Activated CD8-positive, alpha-beta memory T cell treated with anti-CD3 and anti-CD28 coated beads, Interleukin-2, amount 50 U/mL, for 48 hours (primary cell): ENCODE data around the gene KIRREL3.

Source experiments
- DNase-seq: peaks from one replicate; pipeline ENCODE4 v3.0.0-alpha.2; 2020

Gene KIRREL3

DNA sequence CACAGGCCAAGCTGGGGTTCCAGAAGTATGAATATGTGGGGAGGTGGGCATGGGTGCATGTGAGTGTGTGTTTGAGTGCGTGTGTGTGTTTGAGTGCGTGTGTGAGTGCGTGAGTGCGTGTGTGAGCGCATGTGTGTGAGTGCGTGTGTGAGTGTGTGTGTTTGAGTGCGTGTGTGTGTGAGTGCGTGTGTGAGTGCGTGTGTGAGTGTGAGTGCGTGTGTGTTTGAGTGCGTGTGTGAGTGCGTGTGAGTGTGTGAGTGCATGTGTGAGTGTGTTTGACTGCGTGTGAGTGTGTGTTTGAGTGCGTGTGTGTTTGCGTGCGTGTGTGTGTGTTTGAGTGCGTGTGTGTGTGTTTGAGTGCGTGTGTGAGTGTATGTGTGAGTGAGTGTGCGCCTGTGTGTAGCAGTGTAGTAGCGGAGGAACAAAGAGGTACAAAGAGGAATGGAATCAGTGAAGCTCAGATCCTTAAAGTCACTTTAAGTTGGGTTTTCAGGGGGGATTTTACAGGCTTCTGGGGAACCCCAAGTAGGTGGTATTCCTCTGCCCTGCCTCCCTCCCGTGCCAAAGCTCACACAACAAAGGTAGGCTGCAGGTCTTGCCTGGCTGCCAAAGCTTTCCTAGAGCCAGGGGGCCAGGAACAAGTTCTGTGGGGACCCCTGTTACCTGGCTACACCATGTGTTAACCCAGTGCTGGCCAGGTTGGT is 137.1 kb downstream of the KIRREL3 start:
- DNase-seq = no peak

DNA sequence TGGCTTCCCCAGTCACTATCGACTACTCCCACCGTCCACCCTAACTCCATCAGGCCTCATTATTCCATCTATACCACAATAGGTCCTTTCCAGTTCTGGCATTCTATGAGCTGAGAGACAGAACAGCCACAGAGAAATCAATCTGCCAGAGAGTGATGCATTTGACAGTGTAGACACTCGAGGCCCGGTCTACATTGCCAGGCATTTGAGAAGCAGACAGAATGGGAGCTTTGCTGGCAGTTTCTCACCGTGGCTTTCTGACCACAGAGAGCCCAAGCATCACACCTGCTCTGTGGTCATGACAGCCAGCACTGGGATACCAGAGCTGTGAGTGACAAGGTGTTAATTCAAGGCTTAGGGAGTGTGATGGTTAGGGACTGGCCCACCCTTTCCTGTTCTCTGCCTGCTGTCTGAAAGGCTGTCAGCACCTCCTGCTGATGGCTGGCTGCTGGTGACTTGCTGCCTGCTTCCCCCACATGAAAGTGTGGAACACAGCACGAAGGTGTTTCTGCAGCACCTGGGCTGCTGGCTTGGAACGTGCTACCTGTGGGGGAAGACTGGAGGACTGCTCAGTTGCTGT is 137.8 kb downstream of the KIRREL3 start:
- no peak for DNase-seq

DNA sequence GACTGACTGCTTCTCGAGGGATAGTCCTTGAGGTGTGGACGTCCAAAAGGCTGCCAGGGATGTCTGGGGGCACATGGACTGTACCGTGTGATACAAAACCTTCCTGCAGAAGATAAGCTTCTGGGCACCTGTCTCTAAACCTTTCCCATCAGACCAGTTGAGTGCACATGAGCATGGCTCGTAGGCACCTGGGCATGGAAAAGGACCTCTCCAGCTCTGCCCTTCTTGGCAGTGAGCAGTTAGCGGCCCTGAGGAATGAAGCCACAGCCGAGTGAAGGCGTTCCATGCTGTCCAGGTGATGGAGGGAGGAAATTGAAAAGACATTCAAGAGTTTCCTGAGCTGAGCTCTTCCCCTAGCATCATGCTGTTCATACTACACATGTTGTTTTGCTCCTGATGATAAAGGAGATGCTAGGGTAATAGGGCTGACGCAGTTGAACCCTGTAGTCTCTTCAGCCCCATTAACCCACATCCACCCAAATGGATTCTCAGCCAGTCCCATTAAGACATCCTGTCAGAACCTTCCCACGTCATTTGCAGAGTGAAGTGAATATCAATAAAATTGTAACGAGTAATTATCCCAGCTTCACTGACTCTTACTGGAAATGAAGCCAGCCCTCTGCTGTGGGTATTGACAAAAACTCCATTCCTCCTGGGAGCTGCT is 138.6 kb downstream of the KIRREL3 start:
- DNase-seq = no peak

DNA sequence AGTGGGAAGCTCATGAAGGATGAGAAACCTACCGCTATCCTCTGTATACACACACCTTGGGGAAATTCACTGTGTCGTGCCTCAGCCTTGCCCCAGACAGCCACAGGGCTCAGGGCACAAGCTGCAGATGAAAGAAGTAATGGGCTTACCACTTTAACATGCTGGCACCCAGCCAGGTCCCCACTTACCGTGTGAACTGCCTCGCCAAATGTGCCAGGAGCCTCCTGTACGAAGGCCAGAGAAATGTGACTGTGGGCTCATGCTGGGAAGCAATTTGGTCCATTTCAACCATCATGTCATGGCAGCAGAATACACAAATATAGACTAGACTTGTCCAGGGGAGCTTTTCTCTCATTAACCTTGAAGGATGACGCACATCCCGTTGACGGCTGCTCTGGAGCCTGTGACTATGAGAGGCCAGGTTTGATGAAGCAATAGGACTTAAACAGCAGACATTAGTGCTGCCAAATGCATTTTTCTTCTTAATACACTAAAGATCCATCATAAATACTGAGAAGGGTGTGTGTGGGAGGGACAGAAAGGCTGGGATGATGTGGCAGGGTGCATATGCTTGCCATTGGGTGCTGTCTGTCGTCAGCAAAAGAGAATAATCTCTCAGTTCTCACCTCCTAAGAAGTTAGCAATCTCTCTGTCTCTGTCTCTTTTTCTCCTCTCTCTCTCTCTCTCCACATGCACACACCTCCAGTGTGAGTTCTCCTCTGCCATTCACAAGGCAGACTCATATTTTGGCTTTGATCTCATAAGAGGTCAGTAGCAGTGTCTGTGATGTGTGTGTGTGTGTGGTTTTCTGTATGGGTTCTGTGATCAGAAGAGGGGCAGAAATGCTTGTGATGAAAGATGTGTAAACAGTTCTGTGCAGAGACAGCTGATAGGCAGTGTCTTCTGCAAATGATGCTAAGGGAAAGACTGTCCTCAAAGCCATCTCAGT is 142.4 kb downstream of the KIRREL3 start:
- no peak for DNase-seq

DNA sequence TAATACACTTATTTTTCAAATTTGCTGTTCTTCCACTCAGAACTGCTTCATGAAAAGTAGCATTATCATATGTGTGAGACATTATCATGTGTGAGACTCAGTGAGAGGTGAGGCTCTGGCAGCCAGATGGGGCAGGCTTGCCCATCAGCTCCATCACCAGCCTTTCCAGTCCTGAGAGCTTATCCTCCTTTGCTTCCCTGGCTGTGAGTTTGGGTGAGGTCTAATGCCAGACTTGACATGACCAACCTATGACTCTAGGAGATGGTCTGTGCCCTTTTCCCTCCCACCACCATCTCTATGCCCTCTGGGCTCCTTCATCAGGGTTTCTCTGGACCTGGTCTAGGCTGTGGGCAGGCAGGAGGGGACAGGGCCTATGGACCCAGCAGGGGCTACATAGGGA is 145.0 kb downstream of the KIRREL3 start:
- no peak for DNase-seq

DNA sequence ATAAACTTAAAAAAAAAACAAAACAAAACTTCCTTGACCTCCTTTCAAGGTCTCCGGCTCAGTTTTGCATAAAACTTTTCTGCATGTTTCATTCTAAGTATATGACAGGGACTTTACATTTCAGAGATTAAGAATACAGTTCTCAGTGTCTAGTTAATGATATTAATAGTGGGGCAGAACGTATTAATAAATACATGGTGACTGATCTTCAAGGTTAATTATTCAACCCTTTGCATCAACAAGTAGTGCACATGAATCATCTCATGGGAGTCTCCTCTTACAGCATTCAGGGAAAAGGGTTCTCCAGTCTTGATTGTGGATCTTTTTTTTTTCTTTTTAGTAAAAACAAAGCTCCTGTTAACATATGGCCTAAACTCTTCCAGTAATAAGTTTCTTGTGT is 146.8 kb downstream of the KIRREL3 start:
- no peak for DNase-seq

DNA sequence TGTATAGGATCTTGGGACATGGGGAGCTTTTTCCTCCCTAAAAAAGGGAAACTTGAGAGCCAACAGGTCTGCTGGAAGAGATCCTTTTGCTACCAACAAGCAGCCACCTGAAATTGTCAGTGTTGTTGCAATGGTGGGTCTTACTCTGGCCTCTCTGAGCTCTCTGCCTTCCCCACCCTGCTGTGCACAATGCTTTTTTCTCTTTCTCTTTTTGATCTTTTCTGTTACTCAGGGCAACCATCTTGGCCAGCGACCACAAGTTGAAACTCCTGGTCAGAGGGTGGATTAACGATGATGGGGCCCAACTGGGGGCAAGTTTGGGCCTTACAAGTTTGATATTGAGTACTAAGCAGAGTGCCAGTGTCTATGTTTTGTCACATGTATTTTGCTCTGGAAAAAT is 155.8 kb downstream of the KIRREL3 start:
- no peak for DNase-seq

DNA sequence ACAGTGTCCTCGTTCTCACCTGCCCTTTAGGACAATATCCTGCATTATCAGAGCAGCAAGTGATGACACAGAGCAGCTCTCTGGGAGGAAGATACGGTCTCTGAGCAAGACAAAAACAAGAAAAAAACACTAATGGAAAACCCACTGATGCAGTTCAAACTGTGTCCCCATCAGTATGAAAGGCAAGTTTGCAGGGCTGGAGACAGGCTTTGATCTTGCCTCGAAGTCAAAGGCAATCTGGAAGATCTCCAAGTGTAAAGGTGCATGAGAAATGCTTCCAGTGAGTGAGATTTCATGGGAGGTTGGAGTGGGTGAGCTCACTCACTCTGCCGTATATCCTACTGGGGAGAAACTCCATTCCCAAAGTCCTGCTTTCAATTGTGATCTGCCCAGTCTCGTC is 157.5 kb downstream of the KIRREL3 start:
- no peak for DNase-seq

DNA sequence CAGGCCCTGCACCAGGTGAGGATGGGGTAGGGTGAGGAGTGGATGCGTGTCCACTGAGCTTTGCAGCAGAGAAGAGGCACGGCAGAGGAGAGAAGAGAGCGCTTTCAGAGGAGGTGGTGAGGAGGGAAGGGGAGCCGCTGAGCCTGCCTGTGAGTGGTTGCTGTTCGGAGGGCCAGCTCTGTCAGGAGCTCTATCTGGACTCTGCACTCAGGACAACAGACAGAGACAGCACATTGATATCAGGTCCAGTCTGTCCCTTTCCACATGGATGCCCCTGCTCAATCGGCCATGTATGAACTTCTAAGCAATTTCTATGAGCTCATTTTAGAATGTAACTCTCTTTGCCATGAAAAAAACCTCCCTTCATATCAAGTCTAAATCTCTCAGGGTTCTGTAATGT is 158.6 kb downstream of the KIRREL3 start:
- no peak for DNase-seq

DNA sequence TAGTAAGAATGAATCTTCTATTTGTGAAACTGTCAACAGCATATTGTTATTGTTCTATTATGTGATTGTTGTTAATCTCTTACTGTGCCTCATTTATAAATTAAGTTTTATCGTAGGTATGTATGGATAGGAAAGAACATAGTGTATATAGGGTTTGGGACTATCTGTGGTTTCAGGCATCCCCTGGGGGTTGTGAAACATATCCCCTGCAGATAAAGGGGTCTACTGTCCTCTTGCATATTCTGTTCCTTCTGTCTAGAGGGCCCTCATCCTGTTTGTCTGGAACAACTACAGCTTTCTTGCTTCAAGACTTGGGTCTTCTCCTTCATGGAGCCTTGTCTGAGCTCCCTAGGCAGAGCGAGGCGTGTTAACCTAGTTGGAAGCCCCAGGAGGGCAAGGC is 159.6 kb downstream of the KIRREL3 start:
- DNase-seq = no peak

DNA sequence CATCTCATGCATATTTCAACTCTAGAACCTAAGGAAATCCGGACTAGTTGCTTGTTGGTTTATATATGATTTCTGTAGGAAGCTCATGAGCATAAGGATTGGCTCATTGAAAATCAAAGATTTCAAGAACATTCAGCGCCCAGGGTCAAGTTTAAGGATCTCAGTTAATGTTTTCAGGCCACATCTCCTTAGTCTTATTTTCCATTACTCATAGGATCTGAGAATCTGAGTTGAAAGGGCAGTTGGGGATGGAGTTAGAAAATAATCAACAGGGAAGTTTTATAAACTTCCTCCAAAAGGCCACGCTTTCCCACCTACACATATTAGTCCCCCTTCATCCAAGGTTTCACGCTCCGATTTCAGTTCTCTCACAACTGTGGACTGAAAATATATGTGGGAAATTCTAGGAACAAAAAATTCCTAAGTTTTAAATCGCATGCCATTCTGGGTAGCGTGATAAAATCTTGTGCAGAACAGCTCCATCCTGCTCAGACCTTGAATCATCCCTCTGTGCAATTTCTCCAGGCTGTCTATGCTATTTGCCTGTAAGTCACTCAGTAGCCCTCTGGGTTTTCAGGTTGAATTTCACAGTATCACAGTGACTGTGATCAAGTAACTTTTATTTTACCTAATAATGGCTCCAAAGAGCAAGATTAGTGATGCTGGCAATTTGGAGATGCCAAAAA is 160.2 kb downstream of the KIRREL3 start:
- no peak for DNase-seq

DNA sequence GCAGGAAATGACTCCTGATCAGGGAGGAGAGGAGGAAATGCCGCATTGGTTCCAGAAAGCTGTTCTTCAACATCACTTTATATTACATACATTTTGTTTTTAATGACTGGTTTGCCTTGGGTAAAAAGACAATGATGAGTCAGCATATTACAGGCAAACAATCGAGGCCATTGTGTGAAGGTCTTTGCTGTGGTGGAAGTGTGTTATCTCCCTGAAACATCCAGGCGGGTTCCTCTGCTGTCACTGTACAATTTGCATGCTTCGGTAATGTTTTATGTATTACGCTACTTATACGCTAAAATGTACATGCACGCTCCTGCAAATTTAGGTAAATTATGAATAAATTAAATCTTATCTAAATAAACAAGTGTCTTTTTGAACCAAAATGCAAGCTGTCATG is 161.1 kb downstream of the KIRREL3 start:
- no peak for DNase-seq

DNA sequence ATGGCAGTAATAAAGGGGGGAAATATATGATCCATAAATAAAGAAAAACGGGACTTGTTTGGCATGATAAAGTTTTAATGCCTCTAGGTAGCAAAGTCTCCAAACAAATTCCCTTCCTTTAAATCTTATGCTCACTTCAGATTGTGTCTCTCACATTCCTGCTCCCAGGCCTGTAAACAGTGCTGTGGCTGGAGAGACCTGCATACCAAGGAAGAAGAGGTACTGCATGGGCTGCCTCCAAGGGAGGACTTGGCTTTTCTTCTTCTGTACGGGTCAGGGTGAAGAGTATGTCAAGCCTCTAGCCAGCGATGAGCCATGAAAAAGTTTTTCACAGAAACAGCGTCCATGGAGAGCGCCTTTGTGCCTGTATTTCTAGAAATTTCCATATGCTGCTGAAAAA is 161.8 kb downstream of the KIRREL3 start:
- no peak for DNase-seq

DNA sequence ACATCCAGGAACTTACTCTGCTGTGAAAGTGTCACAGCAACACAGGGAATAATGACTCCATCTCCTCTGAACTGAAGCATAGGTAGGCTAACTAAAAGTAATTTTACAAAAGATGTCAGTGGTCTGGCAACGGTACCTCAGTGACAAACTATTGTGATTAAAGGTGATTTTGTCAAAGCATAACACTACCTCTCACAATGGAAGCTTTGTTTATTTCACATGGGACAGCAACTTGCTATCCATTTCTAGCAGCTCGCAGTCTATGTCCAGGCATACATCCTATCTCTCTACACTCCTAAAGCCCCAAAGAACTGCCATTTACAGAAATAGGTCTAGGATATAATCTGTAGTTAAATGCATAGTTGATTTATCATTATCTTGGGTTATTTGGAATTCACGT is 163.0 kb downstream of the KIRREL3 start:
- DNase-seq = no peak

DNA sequence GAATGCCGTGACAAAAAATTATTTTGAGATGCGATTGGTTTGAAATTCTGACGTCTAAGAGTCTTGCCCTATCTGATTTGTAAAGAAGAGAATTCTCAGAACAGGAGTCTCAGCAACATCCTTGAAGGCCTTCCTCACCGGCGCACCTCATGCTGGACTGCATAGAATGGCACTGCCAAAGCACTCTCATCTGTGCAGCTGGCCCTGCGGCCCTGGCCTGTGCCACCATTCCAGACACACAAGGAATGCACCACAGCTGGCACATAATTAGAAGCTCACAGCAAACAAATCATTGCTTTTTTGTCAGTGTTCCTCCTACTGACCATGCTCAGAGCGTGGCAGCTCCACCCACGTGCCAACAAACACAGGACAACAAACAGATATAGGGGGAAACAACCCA is 166.0 kb downstream of the KIRREL3 start:
- DNase-seq = no peak

DNA sequence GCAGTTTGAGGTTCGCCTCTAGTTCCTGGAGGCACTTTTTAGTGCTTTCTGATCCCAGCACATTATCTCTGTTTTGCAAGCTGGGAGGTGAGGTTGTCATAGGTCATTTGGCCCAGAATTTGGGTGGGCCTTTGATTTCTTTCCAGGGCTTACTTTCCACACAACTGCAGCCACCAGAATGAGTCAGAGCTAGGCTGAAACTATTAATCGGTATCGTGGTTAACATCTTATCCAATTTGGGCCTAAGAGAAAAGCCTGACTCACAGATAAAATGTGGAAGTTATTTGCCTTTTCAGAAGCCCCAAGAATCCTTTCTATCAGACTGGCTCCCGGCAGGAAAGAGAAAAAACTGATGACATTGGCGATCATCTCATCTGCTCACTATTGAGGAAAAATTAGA is 166.4 kb downstream of the KIRREL3 start:
- DNase-seq = no peak

DNA sequence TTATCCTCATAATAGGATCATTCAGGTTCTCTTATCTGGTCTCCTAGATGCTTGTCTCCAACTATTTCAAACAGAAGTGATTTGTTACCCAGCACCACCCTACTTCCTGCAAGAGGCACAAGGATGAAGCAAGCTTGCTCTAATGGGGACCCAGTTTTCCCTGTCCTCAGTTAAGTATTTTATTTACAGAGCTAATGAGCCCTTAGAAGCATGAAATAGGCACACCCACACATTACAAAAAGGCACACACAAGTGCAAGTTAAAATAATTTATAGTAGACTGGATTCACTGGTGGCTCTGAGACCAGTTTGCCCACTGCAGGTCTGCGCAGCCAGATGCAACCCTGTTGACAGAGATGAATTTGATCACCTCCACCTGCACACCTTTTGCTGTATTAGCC is 167.5 kb downstream of the KIRREL3 start:
- no peak for DNase-seq

DNA sequence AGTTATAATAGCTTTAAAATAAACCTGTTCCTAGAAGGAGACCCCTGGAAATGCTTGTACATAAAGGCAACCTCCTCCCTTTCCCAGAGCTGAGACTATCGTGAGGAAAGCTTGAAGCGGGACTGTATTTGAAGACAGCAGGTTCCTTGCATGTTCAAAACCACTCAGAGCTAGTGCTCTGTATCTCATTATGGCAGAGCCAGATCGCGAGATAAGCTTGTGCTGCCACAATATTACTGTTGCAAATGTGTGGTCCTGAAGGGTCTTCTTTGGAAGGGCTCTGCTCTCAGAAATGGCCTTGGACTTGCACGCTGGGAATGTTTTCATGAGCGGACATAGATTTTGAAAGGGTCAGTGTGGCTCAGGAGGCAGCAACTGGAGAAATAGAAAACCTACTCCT is 168.2 kb downstream of the KIRREL3 start:
- DNase-seq = no peak

DNA sequence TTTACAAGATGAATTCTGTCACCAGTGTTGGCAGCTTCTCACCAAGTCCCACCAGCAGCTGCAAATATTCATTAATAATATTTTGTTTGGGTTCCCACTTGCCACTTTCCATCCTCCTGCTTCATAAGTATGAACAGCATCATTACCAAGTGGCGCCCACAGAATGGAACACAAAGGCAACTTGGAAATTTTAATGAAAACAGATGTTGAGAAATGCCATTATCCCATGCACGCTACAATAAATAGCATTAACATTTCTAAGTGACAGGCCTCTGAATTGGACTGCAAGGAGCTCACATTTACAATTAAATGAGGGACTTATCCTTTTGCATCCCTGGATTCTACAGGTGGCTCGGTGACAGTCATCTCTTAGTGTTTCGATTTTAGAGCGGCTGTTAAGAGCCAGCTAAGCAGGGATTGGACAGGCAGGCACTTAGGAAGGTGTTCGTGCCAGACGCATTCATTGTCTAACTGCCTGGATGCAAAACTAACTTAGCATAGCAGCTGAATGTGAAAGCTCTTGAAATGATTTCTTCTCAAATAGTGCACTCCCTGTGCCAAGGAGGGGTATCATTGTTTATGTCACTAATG is 170.3 kb downstream of the KIRREL3 start:
- no peak for DNase-seq

DNA sequence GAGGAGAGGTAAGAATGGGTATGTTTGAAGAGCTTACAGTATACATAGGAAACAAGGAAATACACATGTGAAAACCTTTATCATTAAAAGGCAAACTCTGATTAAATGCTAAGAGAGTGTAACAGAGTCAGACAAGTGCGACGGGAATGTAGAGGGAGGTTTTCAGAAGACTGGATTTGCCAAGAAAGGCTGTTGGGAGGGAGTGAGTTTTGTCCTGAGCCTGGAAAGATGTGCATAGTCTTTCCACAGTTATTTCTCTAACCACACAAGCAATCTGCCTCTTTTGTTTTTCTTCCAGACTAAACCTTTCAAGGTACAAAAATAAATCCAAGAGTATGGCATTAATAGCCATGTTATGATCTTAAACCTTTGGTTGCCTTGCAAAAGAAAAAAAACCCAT is 170.9 kb downstream of the KIRREL3 start:
- DNase-seq = no peak

DNA sequence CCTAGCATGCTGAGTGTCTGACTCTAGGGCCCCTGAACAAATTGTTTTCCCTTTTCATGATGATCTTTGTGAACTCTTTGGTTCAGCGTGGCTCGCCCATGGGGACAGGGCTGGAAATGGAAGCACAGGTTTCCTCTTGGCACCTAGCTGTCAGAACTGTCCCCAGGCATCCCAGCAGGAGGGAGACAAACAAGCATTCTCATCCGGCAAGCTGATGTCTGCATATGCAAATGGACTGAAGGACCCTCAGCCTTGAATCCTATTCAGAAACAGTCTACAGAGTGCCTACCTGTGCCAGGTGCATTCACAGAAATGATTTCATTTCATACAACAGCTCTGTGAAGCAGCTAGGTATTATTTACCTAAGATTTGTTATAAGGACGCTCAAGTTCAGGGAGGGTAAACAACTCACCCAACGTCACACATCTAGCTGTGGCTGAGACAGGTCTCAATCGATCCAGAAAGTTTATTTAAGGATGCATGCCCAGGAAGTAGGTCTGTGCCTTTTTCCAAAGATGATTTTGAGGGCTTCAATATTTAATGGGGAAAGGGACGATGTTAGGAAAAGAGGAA is 176.4 kb downstream of the KIRREL3 start:
- no peak for DNase-seq

DNA sequence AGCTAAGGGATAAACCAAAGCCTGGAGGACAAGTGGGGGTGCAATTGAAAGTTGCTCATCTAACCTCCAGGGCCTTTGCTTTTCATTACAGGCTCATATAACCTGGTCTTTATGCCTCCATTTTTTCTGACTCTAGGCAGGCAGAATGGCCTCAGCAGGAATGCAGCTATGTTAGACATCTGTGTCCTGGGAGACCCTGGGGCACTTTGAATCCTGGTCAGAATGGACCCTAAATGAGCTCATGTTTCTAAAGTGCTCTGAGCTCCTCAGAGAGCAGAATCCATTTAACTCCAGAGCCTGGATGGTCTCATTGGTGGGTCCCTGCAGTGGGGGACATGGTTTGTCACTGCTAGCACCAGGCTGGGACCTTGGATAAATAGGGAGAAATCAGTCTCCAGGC is 177.3 kb downstream of the KIRREL3 start:
- no peak for DNase-seq
